HCT116 (cell line): Measurements from ENCODE around the gene MMD2. TPM values are rescaled to one million over a fixed set of nuclear protein-coding genes. Genes with fewer than 3 reads are reported as not detected.

Source experiments
- ATAC-seq: fragments of 200-7000 bp; cut with Tn5 transposase; 2 replicates; pipeline ENCODE4 v1.9.1; 2020; ENCODE audit warnings: mild to moderate bottlenecking, moderate library complexity
- BruUV-seq: library from RNA; stranded (reverse); fragments of 400-500 nt; replicated peaks from 2 replicates; lab custom pipeline; 2021; lab: Mats Ljungman, UMichigan
- CTCF ChIA-PET: fragments of 300-600 bp; sonication (Branson Sonifier 250); formaldehyde crosslinking; loops from one replicate; lab custom pipeline; 2021; ENCODE audit warnings: antibody characterized with exemption; lab: Charles Lee
- POLR2A ChIA-PET: fragments of 300-600, 350-600 bp; sonication (Branson Sonifier 250); formaldehyde crosslinking; loops from one replicate; lab custom pipeline; 2021; ENCODE audit warnings: antibody characterized with exemption; lab: Charles Lee
- RAD21 ChIA-PET, 2 experiments: fragments of 300-600 bp; sonication (Branson Sonifier 250); formaldehyde crosslinking; loops; one replicate each; lab custom pipeline; 2023; ENCODE audit warnings: low total read pairs in 2 of 2; ENCODE audit not compliant: uncharacterized antibody in 2 of 2, unreplicated experiment in 2 of 2, low non-redundant PET in 1 of 2; lab: Charles Lee
- DNase-seq: peaks from one replicate; pipeline ENCODE4 v3.0.0-alpha.2; 2010; ENCODE audit warnings: low read depth, low spot score
- H2AFZ ChIP-seq: fragments of 200-600 bp; shearing (Covaris generic), sonication (generic); 2 replicates; pipeline ENCODE4 v1.6.1; 2017; ENCODE audit warnings: low read depth, mixed run types, mixed read lengths, antibody characterized with exemption, low read length; ENCODE audit not compliant: poor library complexity, severe bottlenecking
- H3K27ac ChIP-seq: 2 replicates; pipeline ENCODE4 v1.5.1; 2012; ENCODE audit warnings: low read depth, low read length
- H3K27me3 ChIP-seq: fragments of 200-600 bp; sonication (generic); 2 replicates; pipeline ENCODE4 v1.6.1; 2016; ENCODE audit warnings: mixed run types, low read length, mixed read lengths; ENCODE audit not compliant: insufficient read depth
- H3K36me3 ChIP-seq, 2 experiments: fragments of 200-500 bp in 1 of 2; fragments of 200-600 bp in 1 of 2; sonication (Bioruptor generic) in 1 of 2; sonication (generic) in 1 of 2; 2 replicates each; pipeline versions ENCODE4 v1.5.1 to v1.6.1; 2014 to 2016; ENCODE audit warnings: low read length in 2 of 2, inconsistent platforms in 1 of 2, mixed read lengths in 1 of 2, mixed run types in 1 of 2; ENCODE audit not compliant: insufficient read depth in 2 of 2, control insufficient read depth in 1 of 2
- H3K4me1 ChIP-seq, 2 experiments: fragments of 200-600 bp in 1 of 2; sonication (generic) in 1 of 2; 2 replicates each; pipeline versions ENCODE4 v1.5.1 to v1.6.1; 2012 to 2017; ENCODE audit warnings: low read length in 2 of 2, inconsistent platforms in 1 of 2, mild to moderate bottlenecking in 1 of 2, mixed read lengths in 1 of 2, mixed run types in 1 of 2, moderate library complexity in 1 of 2; ENCODE audit not compliant: insufficient read depth in 2 of 2, control insufficient read depth in 1 of 2
- H3K4me2 ChIP-seq: fragments of 200-600 bp; sonication (generic); 2 replicates; pipeline ENCODE4 v1.6.1; 2017; ENCODE audit warnings: mixed run types, low read length, mixed read lengths
- H3K4me3 ChIP-seq, 2 experiments: fragments of 200-600 bp in 1 of 2; sonication (generic) in 1 of 2; replicated peaks in 1 of 2; 2 replicates each; pipeline ENCODE4 v1.5.1; 2011 to 2016; ENCODE audit warnings: low read length in 2 of 2, control low read depth in 1 of 2, low read depth in 1 of 2, mild to moderate bottlenecking in 1 of 2, mixed read lengths in 1 of 2, mixed run types in 1 of 2
- H3K79me2 ChIP-seq: fragments of 200-600 bp; sonication (generic); 2 replicates; pipeline ENCODE4 v1.6.1; 2017; ENCODE audit warnings: mild to moderate bottlenecking, mixed run types, low read length, moderate library complexity, mixed read lengths; ENCODE audit not compliant: insufficient read depth
- H3K9ac ChIP-seq: fragments of 200-600 bp; sonication (generic); 2 replicates; pipeline ENCODE4 v1.6.1; 2016; ENCODE audit warnings: low read length, mixed read lengths
- H3K9me2 ChIP-seq: fragments of 200-600 bp; sonication (generic), shearing (Covaris generic); 2 replicates; pipeline ENCODE4 v1.6.1; 2017; ENCODE audit warnings: mixed run types, mild to moderate bottlenecking, moderate library complexity; ENCODE audit not compliant: insufficient read depth
- H3K9me3 ChIP-seq, 2 experiments: fragments of 200-500 bp in 1 of 2; fragments of 200-600 bp in 1 of 2; sonication (Bioruptor generic) in 1 of 2; sonication (generic) in 1 of 2; 2 replicates each; pipeline ENCODE4 v1.6.1; 2014 to 2017; ENCODE audit warnings: low read length in 2 of 2, mixed read lengths in 2 of 2, inconsistent platforms in 1 of 2, low read depth in 1 of 2, mild to moderate bottlenecking in 1 of 2, mixed run types in 1 of 2, moderate library complexity in 1 of 2; ENCODE audit not compliant: control insufficient read depth in 1 of 2, insufficient read depth in 1 of 2
- H4K20me1 ChIP-seq: fragments of 200-600 bp; sonication (generic), shearing (Covaris generic); 2 replicates; pipeline ENCODE4 v1.6.1; 2017; ENCODE audit warnings: mixed run types, mild to moderate bottlenecking, moderate library complexity; ENCODE audit not compliant: insufficient read depth
- ATF3 ChIP-seq: IDR thresholded peaks from 2 replicates; pipeline ENCODE4 v1.6.1; 2012
- CBX3 ChIP-seq: IDR thresholded peaks from 2 replicates; pipeline ENCODE4 v1.6.1; 2012; ENCODE audit warnings: low read depth
- CEBPB ChIP-seq: IDR thresholded peaks from 2 replicates; pipeline ENCODE4 v1.6.1; 2012; ENCODE audit warnings: low read depth
- CTCF ChIP-seq, 3 experiments: fragments of 200-600 bp in 1 of 3; sonication (generic) in 1 of 3; IDR thresholded peaks in 2 of 3; conservative IDR thresholded peaks in 1 of 3; 2 replicates each; pipeline ENCODE4 v1.5.1; 2012 to 2017; ENCODE audit warnings: low read depth in 2 of 3, low read length in 2 of 3, antibody characterized with exemption in 1 of 3, borderline replicate concordance in 1 of 3, control low read depth in 1 of 3, mild to moderate bottlenecking in 1 of 3, mixed read lengths in 1 of 3, mixed run types in 1 of 3, moderate library complexity in 1 of 3; ENCODE audit not compliant: insufficient read depth in 1 of 3
- EGR1 ChIP-seq: IDR thresholded peaks from 2 replicates; pipeline ENCODE4 v1.6.1; 2012; ENCODE audit warnings: low read depth
- ELF1 ChIP-seq: IDR thresholded peaks from 2 replicates; pipeline ENCODE4 v1.6.1; 2012; ENCODE audit warnings: low read depth, borderline replicate concordance
- EZH2 ChIP-seq: fragments of 200-600 bp; sonication (generic); IDR thresholded peaks from 2 replicates; pipeline ENCODE4 v1.6.1; 2017; ENCODE audit warnings: antibody characterized with exemption, mixed run types
- EZH2phosphoT487 ChIP-seq: fragments of 200-600 bp; IDR thresholded peaks from 2 replicates; pipeline ENCODE4 v1.6.1; 2018; ENCODE audit warnings: antibody characterized with exemption, borderline replicate concordance
- JUND ChIP-seq: IDR thresholded peaks from 2 replicates; pipeline ENCODE4 v1.6.1; 2012
- MAX ChIP-seq: IDR thresholded peaks from 2 replicates; pipeline ENCODE4 v1.6.1; 2012
- RAD21 ChIP-seq: IDR thresholded peaks from 2 replicates; pipeline ENCODE4 v1.6.1; 2012; ENCODE audit warnings: low read depth, mild to moderate bottlenecking
- REST ChIP-seq: IDR thresholded peaks from 2 replicates; pipeline ENCODE4 v1.6.1; 2012; ENCODE audit warnings: low read depth
- SIN3A ChIP-seq: IDR thresholded peaks from 2 replicates; pipeline ENCODE4 v1.6.1; 2012; ENCODE audit warnings: low read depth
- SRF ChIP-seq: IDR thresholded peaks from 2 replicates; pipeline ENCODE4 v1.6.1; 2012; ENCODE audit warnings: low read depth
- TCF7L2 ChIP-seq: IDR thresholded peaks from 2 replicates; pipeline ENCODE4 v1.7.0; 2011; ENCODE audit warnings: borderline replicate concordance, inconsistent platforms; ENCODE audit not compliant: insufficient read depth, insufficient read length; ENCODE audit errors: extremely low read depth
- YY1 ChIP-seq: IDR thresholded peaks from 2 replicates; pipeline ENCODE4 v1.6.1; 2011; ENCODE audit warnings: low read length, low read depth, moderate library complexity, mild to moderate bottlenecking; ENCODE audit not compliant: insufficient replicate concordance; ENCODE audit errors: extremely low read depth
- ZBTB33 ChIP-seq: IDR thresholded peaks from 2 replicates; pipeline ENCODE4 v1.6.1; 2011; ENCODE audit warnings: mild to moderate bottlenecking, low read length, moderate library complexity; ENCODE audit not compliant: insufficient replicate concordance; ENCODE audit errors: extremely low read depth
- ZFX ChIP-seq: fragments of 450-650 bp; IDR thresholded peaks from 2 replicates; pipeline ENCODE4 v1.6.1; 2017
- intact Hi-C: fragments of 100-400 bp; cut with micrococcal nuclease; formaldehyde crosslinking; loops from 2 replicates; pipeline ENCODE4 v1.10.0; 2022
- total RNA-seq: library from RNA; stranded (reverse); gene quantifications from one replicate; pipeline ENCODE4 v1.2.1, GENCODE V29; 2021; ENCODE audit not compliant: unreplicated experiment

MMD2 gene
- total RNA-seq, 1 experiment from 2014 or later, result not detected

GRCh38 chr7:5001003-5001402 lies 42.0 kb upstream of the MMD2 start:
- no peak for DNase-seq
- Histone ChIP-seq H4K20me1 (no peaks in the 10 kb centered on the region), H3K4me2 (no peak overlapping the region), H3K9me3 (no peaks in the 10 kb centered on the region), H3K9ac (no peak overlapping the region), H3K27me3 (no peaks in the 10 kb centered on the region), H3K4me3 (no peak overlapping the region), H3K9me2 (no peaks in the 10 kb centered on the region), H3K4me1 (no peaks in the 10 kb centered on the region), H3K36me3 (peaks cover 0 to 5% of the 10 kb centered on the region in 2 experiments; a peak in 2 of 4 replicates), H3K79me2 (no peaks in the 10 kb centered on the region), H2AFZ (no peak overlapping the region), H3K27ac (no peak overlapping the region)
- no peak for ATAC-seq
- RAD21 ChIA-PET, result no interaction called here
- TF ChIP-seq REST, result no peak
- no peak for TF ChIP-seq CBX3
- TF ChIP-seq ATF3, result no peak
- no peak for TF ChIP-seq EZH2
- TF ChIP-seq MAX, result no peak
- TF ChIP-seq TCF7L2, result no peak
- no peak for TF ChIP-seq ZBTB33
- no peak for TF ChIP-seq ELF1
- no peak for TF ChIP-seq SIN3A
- TF ChIP-seq CTCF (IDR thresholded peaks at IDR 0.05 in 2 of 3, conservative IDR thresholded peaks at IDR 0.05 in 1 of 3; ENCODE audit: borderline replicate concordance in 1 of 3, insufficient read depth in 1 of 3, low read depth in 2 of 3, low read length in 2 of 3), result no peak
- no peak for TF ChIP-seq EGR1
- no peak for TF ChIP-seq CEBPB
- no peak for TF ChIP-seq SRF
- TF ChIP-seq RAD21, result no peak
- TF ChIP-seq EZH2phosphoT487, result no peak
- TF ChIP-seq JUND, result no peak
- TF ChIP-seq YY1, result no peak
- no peak for TF ChIP-seq ZFX
- no TSS peak for BruUV-seq
- intact Hi-C loops, result no loop called here
- POLR2A ChIA-PET, result no interaction called here
- CTCF ChIA-PET, result no interaction called here
